SKM-1 (cell line): ENCODE measurements around the gene DLGAP5.

Experiments
- DNase-seq: peaks from one replicate; lab custom pipeline; 2025; ENCODE audit not compliant: unreplicated experiment; lab: John Stamatoyannopoulos, UW

Gene DLGAP5

GRCh38 chr14:55130196-55130550 lies 61.2 kb downstream of the DLGAP5 start:
- DNase-seq, result no peak

GRCh38 chr14:55129428-55130195 lies 61.8 kb downstream of the DLGAP5 start:
- no peak for DNase-seq

GRCh38 chr14:55129086-55129427 lies 62.3 kb downstream of the DLGAP5 start, which contains the start of gene LGALS3:
LGALS3 (plus strand) TSS chr14:55129252; CDS start chr14:55137374, 8,122 bp downstream.
- DNase-seq, result no peak

GRCh38 chr14:55128386-55129085 lies 62.8 kb downstream of the DLGAP5 start:
- DNase-seq, result no peak

GRCh38 chr14:55127460-55127951 lies 63.9 kb downstream of the DLGAP5 start:
- no peak for DNase-seq

GRCh38 chr14:55126932-55127459 lies 64.4 kb downstream of the DLGAP5 start:
- DNase-seq, result no peak

- no peak for DNase-seq
These were observed 65.4 kb downstream of the DLGAP5 start for GRCh38 chr14:55126034-55126433.

- DNase-seq, result no peak
These were observed 66.0 kb downstream of the DLGAP5 start for GRCh38 chr14:55125403-55125802.

- no peak for DNase-seq
These were observed 66.5 kb downstream of the DLGAP5 start for GRCh38 chr14:55124774-55125386.

- no peak for DNase-seq
These were observed 67.3 kb downstream of the DLGAP5 start for GRCh38 chr14:55123852-55124639.

- no peak for DNase-seq
These were observed 68.3 kb downstream of the DLGAP5 start for GRCh38 chr14:55123101-55123500.

- no peak for DNase-seq
These were observed 68.9 kb downstream of the DLGAP5 start for GRCh38 chr14:55122440-55122986.

- DNase-seq, result no peak
These were observed 69.6 kb downstream of the DLGAP5 start for GRCh38 chr14:55121628-55122439.

- peak; percentile 33 for DNase-seq
These were observed 70.6 kb downstream of the DLGAP5 start for GRCh38 chr14:55120571-55121495.

GRCh38 chr14:55118761-55119160 lies 72.6 kb downstream of the DLGAP5 start:
- DNase-seq, result no peak

- DNase-seq, result peak; percentile 65
These were observed 73.5 kb downstream of the DLGAP5 start for GRCh38 chr14:55117803-55118441.

- DNase-seq, result no peak
These were observed 74.9 kb downstream of the DLGAP5 start for GRCh38 chr14:55116246-55117030.
